Measurements from ENCODE around the gene ITGA2B.
"Not testable (repeated sequence)": the region's sequence is repeated elsewhere in the genome, so short reads cannot be mapped to it uniquely, and the experiment has no call there.

ITGA2B gene

DNA sequence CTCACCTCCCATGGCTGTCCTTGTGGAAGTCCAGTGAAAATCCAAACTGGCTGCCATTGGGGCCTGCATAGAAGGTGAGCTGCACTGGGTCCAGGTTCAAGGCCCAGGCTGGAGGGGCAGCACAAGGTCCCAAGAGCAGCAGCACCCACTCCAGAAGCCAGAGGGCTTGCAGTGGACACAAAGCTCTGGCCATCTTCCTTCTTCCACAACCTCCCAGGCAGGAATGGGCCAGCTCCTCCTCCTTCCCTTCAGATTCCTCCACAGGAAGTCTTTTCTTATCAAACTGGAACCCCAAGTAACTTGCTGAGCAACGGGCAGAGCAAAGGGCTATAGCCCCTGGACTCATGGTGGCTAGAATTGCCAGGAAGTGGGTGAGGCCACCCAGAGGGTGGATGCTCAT lies at the start of gene ITGA2B:
ITGA2B (minus strand) TSS at position 369 of the 400 bp plus-strand sequence; CDS start at position 193, 176 bp downstream.
- no peak for DNase-seq (ENCODE audit: low spot score)

- DNase-seq (ENCODE audit: low spot score) = no peak
These were observed 49.7 kb upstream of the ITGA2B start for GRCh38 chr17:44439168-44439567.

DNA sequence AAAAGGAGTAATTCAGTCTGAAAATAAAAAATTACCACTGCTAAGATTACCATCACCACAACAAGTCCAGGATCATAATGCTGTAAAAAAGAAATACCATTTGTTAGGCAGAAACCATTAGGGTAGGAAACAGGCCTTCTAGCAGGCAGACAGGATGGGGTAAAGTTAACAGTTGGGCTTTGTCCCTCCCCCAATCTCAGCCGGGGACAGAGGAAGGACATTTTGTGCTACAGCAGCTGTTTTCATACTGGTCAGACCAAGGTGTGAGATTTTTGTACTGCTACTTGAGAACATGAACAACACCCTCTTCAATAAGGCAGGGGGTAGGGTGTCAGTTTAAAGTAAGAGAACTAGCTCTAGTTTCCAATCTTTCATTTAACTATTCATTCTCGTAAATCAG lies 49.2 kb upstream of the ITGA2B start:
- no peak for DNase-seq (ENCODE audit: low spot score)

DNA sequence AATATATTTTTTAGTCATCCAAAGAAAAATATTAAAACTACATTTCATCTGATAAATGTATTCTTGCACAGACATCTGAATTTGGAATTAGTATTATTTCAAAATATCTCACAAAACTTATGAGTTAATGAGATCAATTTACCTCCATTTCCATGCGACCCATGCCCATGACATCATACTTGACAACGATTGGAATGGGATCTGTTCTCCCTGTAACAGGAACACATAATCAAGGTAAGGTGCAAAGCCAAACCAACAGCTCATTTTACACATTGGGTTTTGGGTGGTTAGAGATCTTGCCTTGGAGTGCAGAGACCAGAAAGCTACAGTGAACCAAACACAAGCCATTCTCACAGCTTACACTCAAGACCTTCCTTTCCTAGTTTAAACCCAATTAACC lies 46.9 kb upstream of the ITGA2B start:
- no peak for DNase-seq (ENCODE audit: low spot score)

GRCh38 chr17:44432254-44433157 lies 43.1 kb upstream of the ITGA2B start:
- no peak for DNase-seq (ENCODE audit: low spot score)

DNA sequence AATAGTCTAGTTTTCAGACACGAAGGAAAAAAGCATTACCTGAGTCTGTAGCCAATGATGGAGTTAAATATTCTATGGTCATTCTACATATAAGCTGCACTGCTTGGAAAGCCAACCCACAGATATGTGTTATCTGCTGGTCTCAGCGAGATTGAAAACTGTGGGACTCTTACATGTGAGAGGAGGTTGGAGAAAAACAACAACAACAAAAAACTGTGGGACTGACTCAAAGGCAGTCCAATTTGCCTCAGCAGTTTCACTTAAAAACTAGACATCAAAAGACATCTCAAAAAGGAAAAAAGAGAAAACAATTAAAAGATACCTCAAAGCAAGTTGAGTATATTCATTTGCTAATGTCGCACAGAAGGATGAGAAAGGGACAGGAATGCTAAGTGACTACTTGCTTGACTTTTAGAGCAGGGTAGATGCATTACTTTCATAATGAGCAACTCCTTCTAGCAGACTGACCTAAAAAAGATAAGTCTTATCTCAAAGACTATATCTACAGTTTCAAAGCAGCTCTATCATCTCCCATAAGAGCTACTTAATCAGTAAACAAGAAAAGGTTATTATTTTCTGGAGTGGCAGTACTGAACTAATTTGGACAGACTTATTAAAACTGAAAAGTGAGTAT lies 35.5 kb upstream of the ITGA2B start:
- no peak for DNase-seq (ENCODE audit: low spot score)

DNA sequence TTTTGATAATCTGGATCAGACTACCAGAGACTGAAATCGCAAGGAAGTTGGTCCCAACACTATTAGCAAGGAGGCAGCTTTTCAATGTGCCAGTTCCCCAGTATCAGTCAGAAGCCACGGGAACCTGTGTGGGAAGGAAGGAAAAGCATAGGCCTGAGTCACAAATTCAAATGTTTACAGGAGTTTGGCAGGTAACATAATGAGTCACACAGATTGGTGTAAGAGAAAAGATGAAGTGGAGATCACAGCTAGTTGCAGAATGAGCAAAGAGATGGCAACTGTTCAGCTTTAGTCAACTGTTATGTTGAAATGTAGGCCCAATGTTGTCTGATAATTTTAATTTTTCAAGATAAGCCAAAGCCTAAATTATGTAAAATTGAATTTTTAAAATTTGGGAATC lies 28.1 kb upstream of the ITGA2B start:
- no peak for DNase-seq (ENCODE audit: low spot score)

DNA sequence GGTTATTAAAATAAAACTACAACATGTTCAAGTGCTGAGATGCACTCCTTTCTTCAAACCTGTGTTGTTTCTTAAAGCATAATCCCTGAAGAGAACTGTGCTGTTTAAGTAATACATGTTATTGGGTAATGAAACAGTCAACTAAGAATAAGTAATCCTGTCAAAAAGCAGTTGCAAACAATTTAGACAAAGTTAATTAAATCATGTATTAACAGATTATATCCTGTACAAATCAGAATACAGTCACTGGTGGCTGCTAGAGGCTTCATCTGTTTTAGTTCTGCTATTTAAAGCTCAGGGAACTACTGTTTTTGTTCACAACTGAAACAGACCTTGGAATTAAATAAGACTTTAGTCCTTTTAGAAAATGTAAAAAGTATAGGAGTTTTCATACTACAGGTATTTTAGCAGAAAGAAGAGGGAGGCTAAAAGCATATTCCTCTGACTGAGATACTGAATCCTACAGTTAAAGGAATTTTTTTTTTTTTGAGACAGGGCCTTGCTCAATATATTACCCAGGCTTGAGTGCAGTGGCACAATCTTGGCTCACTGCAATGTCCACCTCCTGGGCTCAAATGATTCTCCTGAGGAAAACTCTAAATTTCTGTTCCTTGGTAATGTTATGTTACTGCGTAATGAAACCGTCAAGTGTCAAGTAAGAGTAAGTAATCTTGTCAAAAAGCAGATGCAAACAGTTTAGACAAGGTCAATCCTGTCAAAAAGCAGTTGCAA lies 27.3 kb upstream of the ITGA2B start:
- no peak for DNase-seq (ENCODE audit: low spot score)

DNA sequence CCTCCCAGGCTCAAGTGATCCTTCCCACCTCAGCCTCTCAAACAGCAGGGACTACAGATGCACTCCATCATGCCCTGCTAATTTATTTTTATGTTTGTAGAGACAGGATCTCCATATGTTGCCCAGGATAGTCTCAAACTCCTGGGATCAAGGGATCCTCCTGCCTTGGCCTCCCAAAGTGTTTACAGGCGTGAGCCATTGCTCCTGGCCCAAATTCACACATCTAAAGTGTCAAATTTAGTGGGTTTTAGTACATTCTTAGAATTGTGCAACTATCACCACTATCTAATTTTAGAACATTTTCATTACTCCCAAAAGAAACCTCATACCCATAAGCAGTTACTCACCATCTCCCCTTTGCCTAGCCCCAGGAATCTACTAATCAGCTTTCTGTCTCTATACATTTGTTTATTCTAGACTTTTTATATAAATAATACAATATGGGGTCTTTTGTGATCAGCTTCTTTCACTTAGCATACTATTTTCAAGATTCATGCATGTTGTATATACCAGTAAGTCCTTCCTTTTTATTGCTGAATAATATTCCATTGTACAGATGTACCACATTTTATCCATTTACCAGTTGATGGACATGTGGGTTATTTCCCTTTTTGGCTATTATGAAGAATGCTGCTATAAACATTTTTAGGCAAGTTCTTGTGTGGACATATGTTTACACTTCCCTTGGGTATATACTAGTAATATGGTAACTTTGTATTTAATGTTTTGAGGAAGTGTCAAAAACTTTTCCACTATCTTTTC lies 25.1 kb upstream of the ITGA2B start:
- DNase-seq (ENCODE audit: low spot score) = no peak

GRCh38 chr17:44409309-44410028 lies 20.0 kb upstream of the ITGA2B start:
- no peak for DNase-seq (ENCODE audit: low spot score)

- no peak for DNase-seq (ENCODE audit: low spot score)
These were observed 19.3 kb upstream of the ITGA2B start for GRCh38 chr17:44408786-44409185.

- no peak for DNase-seq (ENCODE audit: low spot score)
These were observed 13.2 kb upstream of the ITGA2B start for GRCh38 chr17:44402564-44403172.

DNA sequence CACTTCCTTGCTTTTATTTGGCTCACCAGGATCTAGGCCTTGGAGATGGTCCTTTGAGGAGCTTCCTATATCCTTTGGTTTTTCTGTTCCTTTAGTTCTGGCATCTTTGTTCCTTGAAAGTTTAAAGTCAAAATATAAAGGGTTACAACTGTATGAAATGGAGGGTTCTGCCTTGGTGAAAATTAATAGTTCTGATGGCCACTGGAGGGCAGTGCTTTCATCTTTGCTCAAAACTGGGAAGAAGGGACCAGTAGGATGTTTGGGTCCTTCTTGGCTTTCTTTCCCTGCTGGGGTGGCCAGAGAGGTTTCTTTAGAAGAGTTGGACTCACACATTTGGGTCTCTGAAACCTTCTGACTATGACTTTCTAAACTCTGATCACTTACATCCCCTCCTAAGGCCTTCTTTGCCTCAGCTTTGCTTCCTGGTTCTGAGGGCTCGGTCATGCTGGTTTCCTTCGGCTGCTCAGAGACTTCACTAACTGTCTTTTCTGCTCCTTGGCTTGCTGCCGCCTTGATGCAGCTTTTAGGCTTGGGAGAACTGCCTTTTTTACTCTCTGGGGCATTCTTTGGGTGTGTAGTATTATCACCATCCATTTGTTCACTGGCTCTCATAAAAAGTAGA lies 10.9 kb upstream of the ITGA2B start:
- DNase-seq (ENCODE audit: low spot score) = no peak

DNA sequence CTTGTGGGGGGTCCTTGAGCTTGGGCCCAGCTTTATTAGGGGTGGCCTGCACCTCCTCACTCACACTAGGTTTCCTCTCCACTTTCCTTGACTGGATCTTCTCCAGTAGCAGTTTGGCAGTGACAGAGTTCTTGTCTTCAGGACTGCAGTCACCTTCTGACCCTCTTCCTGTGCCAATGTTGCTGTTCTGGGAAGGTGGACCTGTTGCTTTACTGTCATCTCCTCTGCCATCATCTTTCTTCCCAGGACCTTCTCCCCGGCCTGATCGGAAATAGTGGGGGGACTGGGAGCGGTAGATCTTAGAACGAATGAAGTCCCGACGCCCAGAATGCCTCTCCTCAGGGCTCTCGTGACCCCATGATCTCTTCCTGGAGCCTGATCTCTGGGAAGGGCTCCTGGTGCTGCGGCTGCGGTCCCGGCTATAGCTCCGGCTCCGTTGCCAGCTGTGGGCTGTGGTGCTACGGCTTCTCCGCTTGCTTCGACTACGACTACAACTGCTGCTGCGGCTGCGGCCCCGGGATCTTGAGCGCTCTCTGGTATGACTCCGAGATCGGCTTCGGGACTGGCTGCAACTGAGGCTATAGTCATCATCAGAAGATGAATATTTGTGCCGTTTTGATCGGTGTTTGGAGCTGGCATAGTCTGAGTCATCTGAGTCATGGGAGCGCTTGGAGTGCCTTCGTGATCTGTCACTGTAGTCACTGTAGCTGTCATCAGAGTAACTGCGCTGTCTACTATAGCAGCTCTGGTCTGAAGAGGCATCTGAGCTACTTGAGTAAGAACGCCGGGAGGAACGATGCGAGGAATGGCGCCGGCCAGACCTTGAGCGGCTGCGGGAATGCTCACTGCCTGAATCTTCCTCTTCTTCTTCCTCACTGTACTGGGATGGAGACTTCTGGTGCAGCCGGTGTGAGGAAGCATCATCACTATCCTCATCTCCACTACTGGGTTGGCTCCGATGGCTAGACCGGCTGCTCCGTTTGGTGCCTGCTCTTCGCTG lies 9.5 kb upstream of the ITGA2B start:
- DNase-seq (ENCODE audit: low spot score) = no peak

- no peak for DNase-seq (ENCODE audit: low spot score)
These were observed 8.3 kb upstream of the ITGA2B start for GRCh38 chr17:44397479-44398440.

- DNase-seq (ENCODE audit: low spot score) = no peak
These were observed 7.5 kb upstream of the ITGA2B start for GRCh38 chr17:44396946-44397345.

DNA sequence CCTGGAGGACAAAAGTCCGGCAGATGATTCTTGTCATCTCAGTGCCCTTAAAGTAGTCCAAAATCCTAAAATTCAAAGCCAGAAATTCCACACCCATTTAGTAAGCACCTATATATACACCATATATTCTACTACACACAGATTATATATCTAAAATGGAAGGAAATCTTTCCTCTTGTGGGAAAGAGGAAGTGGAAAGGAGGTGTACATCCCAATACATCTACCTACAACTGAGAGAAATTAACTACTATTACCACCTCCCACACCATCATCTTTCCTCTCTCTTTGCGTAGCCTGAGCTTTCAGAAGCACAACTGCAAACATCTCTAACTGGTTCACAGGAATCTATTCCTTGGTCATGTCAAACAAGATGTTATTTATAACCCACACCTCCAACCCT lies 5.4 kb upstream of the ITGA2B start:
- no peak for DNase-seq (ENCODE audit: low spot score)

GRCh38 chr17:44394112-44394511 lies 4.7 kb upstream of the ITGA2B start:
- not testable (repeated sequence) for DNase-seq (ENCODE audit: low spot score)

All from kidney capillary endothelial cell (primary cell).